T-helper 9 cell (primary cell): ENCODE results near the gene STX10.
A peak's percentile ranks its signal among the peaks of the same experiment; 100 is the strongest.
"Not testable (repeated sequence)": the region's sequence is repeated elsewhere in the genome, so short reads cannot be mapped to it uniquely, and the experiment has no call there.

Experiments
- DNase-seq: peaks from one replicate; pipeline ENCODE4 v3.0.0-alpha.2; 2020

The STX10 gene

GRCh38 chr19:13164343-13165161 lies 14.4 kb upstream of the STX10 start:
- DNase-seq: peak; percentile 45

- no peak for DNase-seq
These were observed 13.6 kb upstream of the STX10 start for GRCh38 chr19:13163609-13164342.

- peak; percentile 75 for DNase-seq
These were observed 12.8 kb upstream of the STX10 start for GRCh38 chr19:13162724-13163608.

- DNase-seq: no peak
These were observed 10.4 kb upstream of the STX10 start for GRCh38 chr19:13160557-13160956.

GRCh38 chr19:13159713-13160112 lies 9.5 kb upstream of the STX10 start:
- DNase-seq: no peak

GRCh38 chr19:13155472-13156359 lies 5.5 kb upstream of the STX10 start:
- DNase-seq: peak; percentile 71

- peak; percentile 65 for DNase-seq
These were observed 4.8 kb upstream of the STX10 start for GRCh38 chr19:13154911-13155471.

- peak; percentile 32 for DNase-seq
These were observed 4.1 kb upstream of the STX10 start for GRCh38 chr19:13154241-13154778.

GRCh38 chr19:13153569-13154240 lies 3.5 kb upstream of the STX10 start:
- no peak for DNase-seq

- peak; percentile 98 for DNase-seq
These were observed 2.9 kb upstream of the STX10 start for GRCh38 chr19:13152974-13153568.

GRCh38 chr19:13152356-13152973 lies 2.3 kb upstream of the STX10 start:
- no peak for DNase-seq

- DNase-seq: peak; percentile 94
These were observed 1.6 kb upstream of the STX10 start for GRCh38 chr19:13151605-13152355.

GRCh38 chr19:13150931-13151604 lies 893 bp upstream of the STX10 start:
- no peak for DNase-seq

GRCh38 chr19:13149628-13150186 lies 468 bp downstream of the STX10 start:
- DNase-seq: no peak

- DNase-seq: not testable (repeated sequence)
These were observed 975 bp downstream of the STX10 start for GRCh38 chr19:13149173-13149627.

- no peak for DNase-seq
These were observed 3.2 kb downstream of the STX10 start for GRCh38 chr19:13146763-13147563.
